ENCODE data around the gene TBC1D1. TPM values are rescaled to one million over a fixed set of nuclear protein-coding genes. Genes with fewer than 3 reads are reported as not detected.
A peak's percentile ranks its signal among the peaks of the same experiment; 100 is the strongest.

The TBC1D1 gene
- total RNA-seq, 4 donors from 2014 or later, result 66.2 to 120 (median 87.9) TPM

DNA sequence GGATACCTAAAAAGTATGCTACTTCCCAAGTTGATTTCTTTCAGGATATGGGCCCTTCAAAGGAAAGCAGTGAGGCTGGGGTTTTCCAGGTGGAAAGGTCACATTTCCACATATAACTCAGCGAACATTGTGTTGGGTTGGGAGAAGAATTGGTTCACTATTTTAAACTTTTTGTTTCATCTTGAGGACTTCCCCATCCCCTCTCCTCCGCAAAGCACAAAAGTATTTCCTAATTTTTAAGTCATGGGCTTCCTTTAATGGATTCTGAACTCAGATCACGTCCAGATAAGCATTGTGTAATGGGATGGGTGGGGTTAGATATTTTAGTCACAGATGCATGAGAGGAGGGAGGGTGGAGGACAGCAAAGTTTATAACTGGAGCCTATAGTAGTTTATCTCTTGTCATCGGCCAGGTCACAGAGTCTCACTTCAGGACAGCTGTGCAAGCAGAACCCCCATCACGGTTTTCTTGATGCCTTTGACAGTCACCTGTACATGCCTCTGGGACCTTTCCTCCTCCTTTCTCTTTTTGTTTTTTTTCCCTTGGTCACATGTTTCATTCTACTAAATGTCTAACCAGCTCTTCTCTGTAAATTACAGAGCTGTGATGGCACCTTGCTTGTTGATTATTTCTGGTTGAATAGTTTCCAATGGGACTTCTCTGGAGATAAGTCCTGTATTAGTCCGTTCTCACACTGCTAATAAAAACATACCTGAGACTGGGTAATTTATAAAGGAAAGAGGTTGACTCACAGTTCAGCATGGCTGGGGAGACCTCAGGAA lies 184.7 kb downstream of the TBC1D1 start:
- no peak for TF ChIP-seq POLR2A (IDR thresholded peaks at IDR 0.05)
- TF ChIP-seq, protein P1, sequence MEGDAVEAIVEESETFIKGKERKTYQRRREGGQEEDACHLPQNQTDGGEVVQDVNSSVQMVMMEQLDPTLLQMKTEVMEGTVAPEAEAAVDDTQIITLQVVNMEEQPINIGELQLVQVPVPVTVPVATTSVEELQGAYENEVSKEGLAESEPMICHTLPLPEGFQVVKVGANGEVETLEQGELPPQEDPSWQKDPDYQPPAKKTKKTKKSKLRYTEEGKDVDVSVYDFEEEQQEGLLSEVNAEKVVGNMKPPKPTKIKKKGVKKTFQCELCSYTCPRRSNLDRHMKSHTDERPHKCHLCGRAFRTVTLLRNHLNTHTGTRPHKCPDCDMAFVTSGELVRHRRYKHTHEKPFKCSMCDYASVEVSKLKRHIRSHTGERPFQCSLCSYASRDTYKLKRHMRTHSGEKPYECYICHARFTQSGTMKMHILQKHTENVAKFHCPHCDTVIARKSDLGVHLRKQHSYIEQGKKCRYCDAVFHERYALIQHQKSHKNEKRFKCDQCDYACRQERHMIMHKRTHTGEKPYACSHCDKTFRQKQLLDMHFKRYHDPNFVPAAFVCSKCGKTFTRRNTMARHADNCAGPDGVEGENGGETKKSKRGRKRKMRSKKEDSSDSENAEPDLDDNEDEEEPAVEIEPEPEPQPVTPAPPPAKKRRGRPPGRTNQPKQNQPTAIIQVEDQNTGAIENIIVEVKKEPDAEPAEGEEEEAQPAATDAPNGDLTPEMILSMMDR (IDR thresholded peaks at IDR 0.05), result no peak
- Histone ChIP-seq H3K4me1 (peaks cover 0 to 39% (median 2%) of the 10 kb centered on the region in 4 donors), H3K36me3 (no peaks in the 10 kb centered on the region), H3K9me3 (no peaks in the 10 kb centered on the region), H3K27ac (peak overlapping the region in 3 of 4 donors; percentile 25 to 71 (median 70)), H3K4me3 (no peak overlapping the region), H3K27me3 (no peaks in the 10 kb centered on the region)
- DNase-seq, result no peak

DNA sequence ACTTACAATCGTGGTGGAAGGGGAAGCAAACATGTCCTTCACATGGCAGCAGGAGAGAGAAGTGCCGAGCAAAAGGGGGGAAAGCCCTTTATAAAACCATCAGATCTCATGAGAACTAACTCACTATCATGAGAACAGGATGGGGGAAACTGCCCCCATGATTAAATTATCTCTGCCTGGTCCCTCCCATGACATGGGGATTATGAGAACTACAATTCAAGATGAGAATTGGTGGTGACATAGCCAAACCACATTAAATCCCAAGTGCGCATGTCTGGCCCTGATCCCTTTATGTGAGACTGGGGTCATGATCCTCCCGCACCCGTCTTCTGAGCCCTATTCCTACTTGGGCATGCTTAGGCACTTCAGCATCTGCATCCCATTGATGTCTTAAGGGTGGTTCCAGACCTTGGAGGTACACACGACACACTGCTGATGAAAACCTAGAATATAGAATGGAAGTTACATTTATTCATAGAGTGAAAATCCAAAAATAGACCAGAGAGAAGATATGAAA lies 185.3 kb downstream of the TBC1D1 start:
- DNase-seq, result no peak
- TF ChIP-seq, protein P1 (IDR thresholded peaks at IDR 0.05), result no peak
- TF ChIP-seq POLR2A (IDR thresholded peaks at IDR 0.05), result no peak
- no peaks in the 10 kb centered on the region for H3K9me3 ChIP-seq
- H3K4me1 ChIP-seq, result peaks cover 0 to 39% (median 2%) of the 10 kb centered on the region in 4 donors
- H3K27me3 ChIP-seq, result no peaks in the 10 kb centered on the region
- H3K36me3 ChIP-seq, result no peaks in the 10 kb centered on the region
- peak overlapping the region in 3 of 4 donors; percentile 25 to 71 (median 70) for H3K27ac ChIP-seq
- no peak overlapping the region for H3K4me3 ChIP-seq

DNA sequence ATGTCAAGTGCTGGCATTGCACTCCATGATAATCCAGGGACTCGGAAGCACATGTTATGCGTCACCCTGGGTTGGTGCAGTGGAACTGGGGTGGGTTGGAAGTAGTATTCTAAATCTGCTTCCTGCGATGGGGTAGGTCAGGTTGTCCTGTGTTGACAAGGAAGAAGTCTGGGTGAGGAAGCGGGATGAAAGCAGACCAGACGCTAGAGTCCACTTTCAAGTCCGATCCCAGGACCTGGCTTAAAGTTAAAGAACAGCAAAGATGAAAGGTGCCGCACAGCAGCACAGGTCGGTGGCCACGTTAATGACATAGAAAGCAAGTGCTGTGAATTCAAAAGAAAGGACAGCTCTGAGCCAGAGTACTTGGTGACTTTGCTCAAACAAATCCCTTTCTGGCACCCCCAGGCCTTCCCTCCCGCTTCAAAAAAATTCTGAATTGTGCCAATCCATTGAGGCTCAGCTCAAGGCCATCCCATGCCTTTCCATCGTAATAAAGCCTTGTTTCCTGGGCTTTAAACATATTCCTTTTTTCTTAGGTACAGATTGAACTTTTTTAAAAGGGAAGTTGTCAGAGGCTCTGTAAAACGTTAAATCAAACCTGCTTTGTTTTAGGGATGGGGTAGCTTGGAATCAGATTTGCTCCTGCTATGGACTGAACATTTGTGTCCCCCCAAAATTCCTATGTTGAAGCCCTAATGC lies 187.1 kb downstream of the TBC1D1 start:
- Histone ChIP-seq H3K4me1 (peaks cover 0 to 42% (median 2%) of the 10 kb centered on the region in 4 donors), H3K27me3 (no peaks in the 10 kb centered on the region), H3K27ac (peak overlapping the region in 3 of 4 donors; percentile 76 to 93 (median 89)), H3K36me3 (no peaks in the 10 kb centered on the region), H3K4me3 (no peak overlapping the region), H3K9me3 (no peaks in the 10 kb centered on the region)
- TF ChIP-seq POLR2A (IDR thresholded peaks at IDR 0.05), result no peak
- TF ChIP-seq, protein P1 (IDR thresholded peaks at IDR 0.05), result no peak
- no peak for DNase-seq

DNA sequence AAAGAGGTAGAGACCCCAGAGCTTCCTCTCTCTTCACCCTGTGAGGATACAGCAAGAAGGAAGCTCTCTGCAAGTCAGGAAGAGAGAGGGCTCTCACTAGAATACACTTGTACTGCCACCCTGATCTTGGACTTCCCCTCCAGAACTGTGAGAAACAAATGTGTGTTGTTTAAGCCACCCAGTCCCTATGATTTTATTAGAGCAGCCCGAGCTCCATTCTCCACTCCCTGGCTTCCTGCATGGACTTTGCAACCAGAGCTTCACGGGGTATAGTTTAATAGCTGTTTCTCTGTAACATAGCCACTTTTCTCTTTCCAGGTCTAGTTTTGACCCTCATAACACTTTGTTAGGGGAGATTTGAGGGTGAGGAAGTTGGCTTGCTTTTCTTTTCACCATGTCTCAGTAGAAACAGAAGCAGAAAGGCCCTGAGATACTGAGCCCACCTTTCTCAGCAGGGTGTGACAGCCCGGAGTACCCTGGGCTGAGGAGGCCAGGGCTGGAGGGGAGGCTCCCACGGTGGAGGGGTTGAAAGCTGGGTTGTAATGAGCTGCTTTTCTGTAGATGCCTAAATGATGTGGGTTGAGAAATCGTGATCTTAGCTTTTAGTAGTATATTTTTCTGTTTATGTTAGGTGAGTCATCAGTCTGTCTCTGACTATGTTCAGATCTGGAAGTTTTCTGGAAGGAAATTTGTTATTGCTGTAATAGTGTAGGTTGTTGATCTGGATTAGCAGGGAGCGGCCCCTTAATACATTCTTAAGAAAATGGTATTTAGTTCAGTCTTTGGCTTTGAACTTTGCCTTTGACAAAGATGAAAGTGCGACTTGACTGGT lies 187.9 kb downstream of the TBC1D1 start:
- peak in 1 of 3 donors; percentile 65 for DNase-seq
- peak overlapping the region; percentile 32 to 93 (median 82) for H3K27ac ChIP-seq
- H3K4me1 ChIP-seq, result peaks cover 0 to 49% (median 4%) of the 10 kb centered on the region in 4 donors
- H3K27me3 ChIP-seq, result no peaks in the 10 kb centered on the region
- no peaks in the 10 kb centered on the region for H3K36me3 ChIP-seq
- TF ChIP-seq, protein P1 (IDR thresholded peaks at IDR 0.05), result no peak
- peak in 1 of 2 donors; percentile 26 for TF ChIP-seq POLR2A (IDR thresholded peaks at IDR 0.05)
- no peak overlapping the region for H3K4me3 ChIP-seq
- H3K9me3 ChIP-seq, result no peaks in the 10 kb centered on the region
